ENCODE measurements around the gene BAIAP2L2. TPM values are rescaled to one million over a fixed set of nuclear protein-coding genes. Genes with fewer than 3 reads are reported as not detected.

BAIAP2L2 gene
- total RNA-seq, 2 donors from 2014 or later: 2.5 TPM; not detected in 1

- Histone ChIP-seq H3K27ac (no peak overlapping the region), H3K4me1 (ENCODE audit: control insufficient read depth in 1 of 2, low read depth in 2 of 2) (peaks cover 7 to 26% of the 10 kb centered on the region in 2 donors), H3K9me3 (no peaks in the 10 kb centered on the region), H3K4me3 (no peak overlapping the region), H3K36me3 (peaks cover 36% of the 10 kb centered on the region), H3K27me3 (replicated peaks; ENCODE audit: insufficient read depth) (no peaks in the 10 kb centered on the region)
- DNase-seq (ENCODE audit: low spot score) (no peak), ATAC-seq (ENCODE audit: insufficient number of reproducible peaks, low FRiP score, low read depth) (no peak)
- TF ChIP-seq, protein P1, sequence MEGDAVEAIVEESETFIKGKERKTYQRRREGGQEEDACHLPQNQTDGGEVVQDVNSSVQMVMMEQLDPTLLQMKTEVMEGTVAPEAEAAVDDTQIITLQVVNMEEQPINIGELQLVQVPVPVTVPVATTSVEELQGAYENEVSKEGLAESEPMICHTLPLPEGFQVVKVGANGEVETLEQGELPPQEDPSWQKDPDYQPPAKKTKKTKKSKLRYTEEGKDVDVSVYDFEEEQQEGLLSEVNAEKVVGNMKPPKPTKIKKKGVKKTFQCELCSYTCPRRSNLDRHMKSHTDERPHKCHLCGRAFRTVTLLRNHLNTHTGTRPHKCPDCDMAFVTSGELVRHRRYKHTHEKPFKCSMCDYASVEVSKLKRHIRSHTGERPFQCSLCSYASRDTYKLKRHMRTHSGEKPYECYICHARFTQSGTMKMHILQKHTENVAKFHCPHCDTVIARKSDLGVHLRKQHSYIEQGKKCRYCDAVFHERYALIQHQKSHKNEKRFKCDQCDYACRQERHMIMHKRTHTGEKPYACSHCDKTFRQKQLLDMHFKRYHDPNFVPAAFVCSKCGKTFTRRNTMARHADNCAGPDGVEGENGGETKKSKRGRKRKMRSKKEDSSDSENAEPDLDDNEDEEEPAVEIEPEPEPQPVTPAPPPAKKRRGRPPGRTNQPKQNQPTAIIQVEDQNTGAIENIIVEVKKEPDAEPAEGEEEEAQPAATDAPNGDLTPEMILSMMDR (IDR thresholded peaks at IDR 0.05): no peak
These were observed 36.0 kb downstream of the BAIAP2L2 start for GRCh38 chr22:38074181-38075104.

GRCh38 chr22:38073150-38074130 lies 37.0 kb downstream of the BAIAP2L2 start:
- Histone ChIP-seq H3K4me1 (ENCODE audit: control insufficient read depth in 1 of 2, low read depth in 2 of 2) (peaks cover 15 to 36% of the 10 kb centered on the region in 2 donors), H3K36me3 (peaks cover 36% of the 10 kb centered on the region), H3K4me3 (no peak overlapping the region), H3K27me3 (replicated peaks; ENCODE audit: insufficient read depth) (no peaks in the 10 kb centered on the region), H3K9me3 (no peaks in the 10 kb centered on the region), H3K27ac (no peak overlapping the region)
- no peak for ATAC-seq (ENCODE audit: insufficient number of reproducible peaks, low FRiP score, low read depth)
- DNase-seq (ENCODE audit: low spot score): no peak
- TF ChIP-seq, protein P1 (IDR thresholded peaks at IDR 0.05): no peak

GRCh38 chr22:38072322-38073149 lies 37.9 kb downstream of the BAIAP2L2 start:
- Histone ChIP-seq H3K27me3 (replicated peaks; ENCODE audit: insufficient read depth) (no peaks in the 10 kb centered on the region), H3K4me3 (no peak overlapping the region), H3K4me1 (ENCODE audit: control insufficient read depth in 1 of 2, low read depth in 2 of 2) (peaks cover 21 to 45% of the 10 kb centered on the region in 2 donors), H3K36me3 (peaks cover 36% of the 10 kb centered on the region), H3K27ac (peak overlapping the region; percentile 94 to 98), H3K9me3 (no peaks in the 10 kb centered on the region)
- ATAC-seq (ENCODE audit: insufficient number of reproducible peaks, low FRiP score, low read depth) (no peak), DNase-seq (ENCODE audit: low spot score) (no peak)
- TF ChIP-seq, protein P1 (IDR thresholded peaks at IDR 0.05): no peak

- TF ChIP-seq, protein P1 (IDR thresholded peaks at IDR 0.05): no peak
- H3K4me1 ChIP-seq (ENCODE audit: control insufficient read depth in 1 of 2, low read depth in 2 of 2): peaks cover 27 to 54% of the 10 kb centered on the region in 2 donors
- DNase-seq (ENCODE audit: low spot score) (no peak), ATAC-seq (ENCODE audit: insufficient number of reproducible peaks, low FRiP score, low read depth) (no peak)
- H3K27me3 ChIP-seq (replicated peaks; ENCODE audit: insufficient read depth): no peaks in the 10 kb centered on the region
- peak overlapping the region; percentile 94 to 98 for H3K27ac ChIP-seq
- H3K36me3 ChIP-seq: peaks cover 36% of the 10 kb centered on the region
- H3K9me3 ChIP-seq: no peaks in the 10 kb centered on the region
- H3K4me3 ChIP-seq: no peak overlapping the region
These were observed 38.8 kb downstream of the BAIAP2L2 start for GRCh38 chr22:38071421-38072321.
